Kidney (tissue), 22 donors: Measurements from ENCODE around the gene OR2A12. TPM values are rescaled to one million over a fixed set of nuclear protein-coding genes. Genes with fewer than 3 reads are reported as not detected.

ENCODE experiments used
- DNase-seq, 5 donors: peaks; one replicate each; pipeline ENCODE4 v3.0.0-alpha.2; 2013 to 2020
- FAIRE-seq: peaks from 2 replicates; lab custom pipeline; 2012; peaks lifted over from hg19 to GRCh38; lab: Jason Lieb, UNC
- H3K27ac ChIP-seq, 2 donors: one replicate each; pipeline ENCODE4 v1.7.0; 2013; ENCODE audit warnings: low read depth in 2 of 2, low read length in 2 of 2, inconsistent platforms in 1 of 2
- H3K27me3 ChIP-seq: one replicate; pipeline ENCODE4 v1.7.1; 2013; ENCODE audit warnings: low read length, inconsistent platforms; ENCODE audit not compliant: control insufficient read depth, insufficient read depth
- H3K36me3 ChIP-seq, 3 donors: one replicate each; pipeline versions ENCODE4 v1.7.0 to v1.7.1; 2013; ENCODE audit warnings: low read length in 3 of 3, control low read depth in 1 of 3, inconsistent platforms in 1 of 3; ENCODE audit not compliant: insufficient read depth in 3 of 3, control insufficient read depth in 2 of 3
- H3K4me1 ChIP-seq, 3 donors: one replicate each; pipeline versions ENCODE4 v1.7.0 to v1.7.1; 2013; ENCODE audit warnings: low read length in 3 of 3, inconsistent platforms in 1 of 3, low read depth in 1 of 3; ENCODE audit not compliant: control insufficient read depth in 2 of 3, insufficient read depth in 2 of 3
- H3K4me3 ChIP-seq, 3 donors: one replicate each; pipeline versions ENCODE4 v1.7.0 to v1.8.1; 2013; ENCODE audit warnings: low read length in 3 of 3, control low read depth in 1 of 3, inconsistent platforms in 1 of 3
- H3K9ac ChIP-seq, 3 donors: one replicate each; pipeline versions ENCODE4 v1.7.0 to v1.7.1; 2013; ENCODE audit warnings: low read length in 3 of 3, control low read depth in 1 of 3, inconsistent platforms in 1 of 3
- H3K9me3 ChIP-seq, 3 donors: one replicate each; pipeline versions ENCODE4 v1.7.0 to v1.7.1; 2013; ENCODE audit warnings: low read length in 3 of 3, control low read depth in 1 of 3, inconsistent platforms in 1 of 3; ENCODE audit not compliant: control insufficient read depth in 2 of 3, insufficient read depth in 1 of 3
- intact Hi-C: fragments of 100-400 bp; cut with DNase I; formaldehyde crosslinking; loops from one replicate; pipeline ENCODE4 v1.11.1; 2022
- long read RNA-seq, 10 donors: library from polyadenylated mRNA in 1 of 10; unstranded in 1 of 10; transcript quantifications; one replicate each; pipeline ENCODE4 v2.0.0 and lab custom pipeline, GENCODE V29; 2021 to 2026
- polyA plus RNA-seq: library from polyadenylated mRNA; stranded (reverse); fragments of 350-450 nt; fragmentation: Illumina TruSeq; extraction: RNeasy Lipid Tissue Mini Kit (QIAGEN cat#74804); gene quantifications from one replicate; pipeline ENCODE4 v1.2.3, GENCODE V29; 2014; ENCODE audit warnings: low read depth, low replicate concordance; ENCODE audit not compliant: insufficient read depth
- total RNA-seq: library from RNA; stranded (reverse); fragmentation: NEBNext Ultra II Directional; extraction: Animal tissue kit (Norgen Biotek cat#: 25700); gene quantifications from one replicate; pipeline ENCODE4 v1.2.1, GENCODE V29; 2021
- TF ChIP-seq, protein P1 (sequence below): IDR thresholded peaks from 3 replicates; pipeline ENCODE4 v1.5.1; 2012; ENCODE audit warnings: mild to moderate bottlenecking, moderate library complexity, borderline replicate concordance; ENCODE audit not compliant: insufficient read depth; ENCODE audit errors: extremely low read depth
- donor health status: control.
- donor health status: control.
- donor health status: control.
- donor health status: control.
- donor health status: control.
- donor health status: DM: yes; HTN: yes; CAD: no.
- donor health status: Normal renal cell carcinoma (clear cell type).

OR2A12 gene, protein sequence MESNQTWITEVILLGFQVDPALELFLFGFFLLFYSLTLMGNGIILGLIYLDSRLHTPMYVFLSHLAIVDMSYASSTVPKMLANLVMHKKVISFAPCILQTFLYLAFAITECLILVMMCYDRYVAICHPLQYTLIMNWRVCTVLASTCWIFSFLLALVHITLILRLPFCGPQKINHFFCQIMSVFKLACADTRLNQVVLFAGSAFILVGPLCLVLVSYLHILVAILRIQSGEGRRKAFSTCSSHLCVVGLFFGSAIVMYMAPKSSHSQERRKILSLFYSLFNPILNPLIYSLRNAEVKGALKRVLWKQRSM
- total RNA-seq: not detected
- not detected for polyA plus RNA-seq
- long read RNA-seq, donor 1, partial matches to known transcripts: 0 of 6 reads
- long read RNA-seq, donor 1, other reads (novel, unspliced or antisense): 6 of 6 reads
- long read RNA-seq, donor 2: 0 reads
- long read RNA-seq, donor 3: 0 reads
- long read RNA-seq, donor 4: 0 reads
- long read RNA-seq, donor 5: 0 reads
- long read RNA-seq, donor 6: 0 reads
- long read RNA-seq, donor 7: 0 reads
- long read RNA-seq, donor 8: 0 reads
- long read RNA-seq, donor 9: 0 reads
- long read RNA-seq, donor 10: 0 reads

DNA sequence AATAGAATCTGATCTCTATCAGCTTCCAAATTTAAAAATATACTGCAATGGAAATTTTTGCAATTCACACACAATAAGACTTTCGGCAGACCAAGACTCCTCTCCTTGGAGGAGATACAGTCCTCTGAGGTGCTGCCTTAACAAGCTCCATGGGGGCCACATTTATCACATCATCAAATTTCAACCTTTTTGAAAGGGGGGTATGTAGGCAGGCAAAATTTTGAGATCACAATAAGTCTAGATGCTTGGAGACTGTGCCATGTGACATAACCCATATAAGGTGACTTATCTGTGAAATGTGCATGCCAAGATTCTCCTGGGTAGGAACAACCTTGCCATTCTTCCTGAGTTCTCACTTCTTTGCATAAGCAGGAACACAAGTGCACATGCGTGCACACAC is at the start of gene OR2A12:
Gene OR2A12, plus strand, starts transcription at position 301 of the 400 bp plus-strand sequence. CDS start 8,830 bp downstream, outside the sequence.
- Histone ChIP-seq H3K9me3 (peaks cover 0 to 4% (median 0%) of the 10 kb centered on the region in 3 donors), H3K4me3 (no peak within 1 kb of the TSS), H3K27ac (no peak within 1 kb of the TSS), H3K4me1 (no peaks in the 10 kb centered on the region), H3K36me3 (no peaks in the 10 kb centered on the region), H3K27me3 (no peaks in the 10 kb centered on the region), H3K9ac (no peak within 1 kb of the TSS)
- TF ChIP-seq, protein P1, sequence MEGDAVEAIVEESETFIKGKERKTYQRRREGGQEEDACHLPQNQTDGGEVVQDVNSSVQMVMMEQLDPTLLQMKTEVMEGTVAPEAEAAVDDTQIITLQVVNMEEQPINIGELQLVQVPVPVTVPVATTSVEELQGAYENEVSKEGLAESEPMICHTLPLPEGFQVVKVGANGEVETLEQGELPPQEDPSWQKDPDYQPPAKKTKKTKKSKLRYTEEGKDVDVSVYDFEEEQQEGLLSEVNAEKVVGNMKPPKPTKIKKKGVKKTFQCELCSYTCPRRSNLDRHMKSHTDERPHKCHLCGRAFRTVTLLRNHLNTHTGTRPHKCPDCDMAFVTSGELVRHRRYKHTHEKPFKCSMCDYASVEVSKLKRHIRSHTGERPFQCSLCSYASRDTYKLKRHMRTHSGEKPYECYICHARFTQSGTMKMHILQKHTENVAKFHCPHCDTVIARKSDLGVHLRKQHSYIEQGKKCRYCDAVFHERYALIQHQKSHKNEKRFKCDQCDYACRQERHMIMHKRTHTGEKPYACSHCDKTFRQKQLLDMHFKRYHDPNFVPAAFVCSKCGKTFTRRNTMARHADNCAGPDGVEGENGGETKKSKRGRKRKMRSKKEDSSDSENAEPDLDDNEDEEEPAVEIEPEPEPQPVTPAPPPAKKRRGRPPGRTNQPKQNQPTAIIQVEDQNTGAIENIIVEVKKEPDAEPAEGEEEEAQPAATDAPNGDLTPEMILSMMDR: no peak
- intact Hi-C loops: no loop called here
- FAIRE-seq (no peak), DNase-seq (no peak)

DNA sequence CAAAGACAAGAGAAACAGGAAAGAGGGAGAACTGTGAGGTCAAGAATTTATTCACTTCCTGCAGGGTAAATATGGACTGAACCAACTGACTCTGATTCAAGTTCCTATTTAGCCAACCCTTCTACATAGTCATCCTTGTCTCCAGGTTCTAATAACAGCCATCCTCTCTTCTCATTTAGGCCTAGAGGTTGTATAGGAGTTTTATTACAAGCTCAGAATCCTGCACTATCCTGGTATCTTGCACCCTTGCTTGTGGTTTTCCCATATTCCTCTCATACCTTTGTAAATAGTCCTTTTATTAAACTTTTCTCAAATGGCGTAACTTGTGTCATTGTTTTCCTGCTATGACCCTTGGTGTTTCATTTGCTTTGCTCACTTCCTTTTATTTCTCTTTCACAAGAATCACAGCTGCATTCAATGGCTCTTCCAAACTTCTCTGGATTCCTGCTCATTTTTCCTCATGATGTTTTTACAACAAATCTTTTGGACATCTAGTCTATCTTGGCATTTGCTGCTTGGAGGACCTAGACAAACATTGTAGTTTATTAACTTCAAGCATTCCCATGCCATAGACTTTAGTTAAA is 49.7 kb upstream of the OR2A12 start:
- Histone ChIP-seq H3K4me3 (no peak overlapping the region), H3K27me3 (no peaks in the 10 kb centered on the region), H3K9ac (no peak overlapping the region), H3K36me3 (no peaks in the 10 kb centered on the region), H3K4me1 (no peaks in the 10 kb centered on the region), H3K27ac (no peak overlapping the region), H3K9me3 (no peaks in the 10 kb centered on the region)
- TF ChIP-seq, protein P1: no peak
- FAIRE-seq (no peak), DNase-seq (no peak)
- intact Hi-C loops: no loop called here

DNA sequence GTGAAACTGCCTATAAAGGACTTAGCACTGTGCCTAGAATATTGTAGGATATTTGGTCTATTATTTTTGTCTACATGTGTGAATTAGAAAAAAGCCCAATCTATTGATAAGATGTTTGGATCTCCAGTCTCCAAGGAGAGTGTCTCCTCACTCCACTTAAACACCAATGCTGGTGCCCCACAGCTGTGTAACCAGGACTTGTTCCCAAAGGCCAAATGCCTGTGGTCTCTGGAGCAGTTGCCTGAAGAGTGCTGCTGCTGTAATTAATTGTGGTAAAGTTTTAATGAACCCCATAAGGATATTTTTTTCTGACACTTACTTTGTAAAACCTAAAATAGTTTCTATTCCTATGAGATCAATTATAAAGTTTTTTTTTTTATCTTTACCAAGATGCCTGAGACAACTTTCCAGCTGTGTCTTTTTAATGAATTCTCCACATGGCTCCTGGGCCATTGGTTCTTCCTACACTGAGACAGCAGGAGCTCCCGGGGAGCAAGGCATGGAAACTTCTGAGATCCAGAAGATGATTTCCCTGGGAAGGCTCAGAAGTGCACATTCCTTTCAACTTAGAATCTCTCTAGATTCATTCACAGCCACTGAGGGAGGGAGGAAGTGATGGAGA is 48.6 kb upstream of the OR2A12 start:
- Histone ChIP-seq H3K36me3 (no peaks in the 10 kb centered on the region), H3K9me3 (no peaks in the 10 kb centered on the region), H3K4me1 (no peaks in the 10 kb centered on the region), H3K27ac (no peak overlapping the region), H3K9ac (no peak overlapping the region), H3K4me3 (no peak overlapping the region), H3K27me3 (no peaks in the 10 kb centered on the region)
- intact Hi-C loops: no loop called here
- TF ChIP-seq, protein P1: no peak
- DNase-seq (no peak), FAIRE-seq (no peak)
